Mesodermal cell (in vitro differentiated cells): ENCODE measurements around the gene DAPK1.

Source experiments
- H3K27ac ChIP-seq: 2 replicates; pipeline ENCODE4 v1.7.0; 2013; ENCODE audit warnings: mild to moderate bottlenecking, low read depth, low read length, moderate library complexity; ENCODE audit not compliant: severe bottlenecking
- H3K36me3 ChIP-seq: 2 replicates; pipeline ENCODE4 v1.7.1; 2013; ENCODE audit warnings: mild to moderate bottlenecking, low read length, moderate library complexity; ENCODE audit not compliant: control insufficient read depth, insufficient read depth
- H3K4me1 ChIP-seq: one replicate; pipeline ENCODE4 v1.7.1; 2013; ENCODE audit warnings: mild to moderate bottlenecking, low read length; ENCODE audit not compliant: insufficient read depth, control insufficient read depth, poor library complexity, severe bottlenecking
- H3K4me3 ChIP-seq: 2 replicates; pipeline ENCODE4 v1.7.0; 2013; ENCODE audit warnings: low read length, control low read depth, mild to moderate bottlenecking; ENCODE audit not compliant: insufficient read depth, poor library complexity, severe bottlenecking; ENCODE audit errors: extremely low read depth
- H3K9me3 ChIP-seq: 2 replicates; pipeline ENCODE4 v1.7.1; 2013; ENCODE audit warnings: mild to moderate bottlenecking, low read length, moderate library complexity; ENCODE audit not compliant: control insufficient read depth
- WGBS, 2 experiments: methylation state at CpG; one replicate each; pipeline ENCODE4 v1.1.5; 2013; ENCODE audit warnings: missing lambda C conversion rate in 2 of 2; ENCODE audit not compliant: insufficient coverage in 2 of 2; 5-methylcytosine and 5-hydroxymethylcytosine counted together

DAPK1 gene

DNA sequence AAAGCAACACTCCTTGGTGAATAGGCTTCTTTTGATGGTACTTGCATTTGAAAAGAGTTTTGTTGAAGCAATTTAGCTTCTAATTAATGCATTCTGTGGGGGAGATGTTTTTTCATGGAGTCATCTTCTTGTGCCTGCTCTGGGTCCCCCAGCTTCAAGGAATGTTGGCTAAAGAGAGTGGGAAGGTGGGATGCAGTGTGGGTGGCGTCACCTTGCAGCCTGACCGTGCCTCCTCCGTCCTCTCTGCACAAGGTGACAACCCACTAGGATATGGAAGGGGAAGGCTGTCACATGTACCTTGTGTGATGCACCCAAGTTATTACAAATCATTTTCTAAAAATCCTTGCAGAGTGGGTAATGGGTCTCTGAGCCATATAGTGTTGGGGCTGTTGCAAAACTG lies 70.7 kb downstream of the DAPK1 start:
- Histone ChIP-seq H3K9me3 (no peaks in the 10 kb centered on the region), H3K27ac (no peak overlapping the region), H3K4me3 (no peak overlapping the region), H3K36me3 (no peaks in the 10 kb centered on the region), H3K4me1 (peaks cover 45% of the 10 kb centered on the region)
- no CpG with 5 or more reads among the region's 3 CpGs for WGBS, 2 experiments

GRCh38 chr9:87569008-87569509 lies 71.4 kb downstream of the DAPK1 start:
- peaks cover 39% of the 10 kb centered on the region for H3K4me1 ChIP-seq
- H3K4me3 ChIP-seq: no peak overlapping the region
- peak overlapping the region; percentile 62 for H3K27ac ChIP-seq
- H3K36me3 ChIP-seq: no peaks in the 10 kb centered on the region
- no peaks in the 10 kb centered on the region for H3K9me3 ChIP-seq
- WGBS, 2 experiments: 90 to 92% methylated on average over 2 of the region's 6 CpGs

DNA sequence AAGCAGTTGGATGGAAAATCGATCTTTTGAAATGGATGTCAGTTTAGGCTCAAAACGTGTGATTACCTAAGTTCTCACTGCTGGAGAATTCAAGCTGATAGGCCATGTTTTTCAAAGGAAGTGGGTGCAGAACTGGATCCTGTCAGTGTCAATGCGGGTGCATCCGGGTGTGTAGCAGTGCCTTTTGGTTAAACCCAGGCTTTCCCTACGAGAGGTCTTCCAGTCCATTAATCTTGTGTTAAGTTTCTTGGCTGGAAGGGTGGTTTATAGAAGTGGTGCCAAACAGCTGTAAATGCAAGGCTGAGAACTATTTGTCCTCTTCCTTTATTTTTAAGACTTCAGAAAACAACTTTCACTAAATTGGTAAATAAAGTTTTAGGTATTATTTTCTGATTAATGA lies 71.9 kb downstream of the DAPK1 start:
- no peaks in the 10 kb centered on the region for H3K36me3 ChIP-seq
- H3K4me3 ChIP-seq: no peak overlapping the region
- H3K4me1 ChIP-seq: peaks cover 37% of the 10 kb centered on the region
- peak overlapping the region; percentile 62 for H3K27ac ChIP-seq
- 70 to 81% methylated on average over 4 to 5 of the region's 5 CpGs for WGBS, 2 experiments
- no peaks in the 10 kb centered on the region for H3K9me3 ChIP-seq

- peaks cover 37% of the 10 kb centered on the region for H3K4me1 ChIP-seq
- H3K4me3 ChIP-seq: no peak overlapping the region
- H3K9me3 ChIP-seq: no peaks in the 10 kb centered on the region
- H3K36me3 ChIP-seq: no peaks in the 10 kb centered on the region
- H3K27ac ChIP-seq: peak overlapping the region; percentile 33
- 66 to 100% methylated on average over 1 to 2 of the region's 3 CpGs for WGBS, 2 experiments
These were observed 72.6 kb downstream of the DAPK1 start for GRCh38 chr9:87570000-87570908.

DNA sequence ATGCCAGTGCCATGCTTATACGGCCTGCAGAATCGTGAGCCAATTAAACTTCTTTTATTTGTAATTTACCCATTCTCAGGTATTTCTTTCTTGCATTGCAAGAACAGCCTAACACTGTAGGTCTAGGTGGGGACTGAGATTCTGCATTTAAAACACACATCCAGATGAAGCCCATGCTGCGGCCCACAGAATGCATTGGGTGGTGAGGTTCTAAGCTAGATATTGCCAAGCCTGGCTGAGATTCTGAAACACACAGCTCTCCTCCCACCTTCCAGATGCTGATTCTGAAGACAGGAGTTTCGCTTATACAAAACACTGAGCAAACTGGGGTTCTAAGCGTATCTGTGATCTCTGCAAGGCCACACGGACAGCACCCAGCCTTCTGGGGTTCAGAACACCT lies 75.1 kb downstream of the DAPK1 start:
- H3K4me1 ChIP-seq: peaks cover 30% of the 10 kb centered on the region
- no peaks in the 10 kb centered on the region for H3K9me3 ChIP-seq
- H3K4me3 ChIP-seq: no peak overlapping the region
- no peaks in the 10 kb centered on the region for H3K36me3 ChIP-seq
- H3K27ac ChIP-seq: no peak overlapping the region
- 93 to 100% methylated on average over 3 to 5 of the region's 6 CpGs for WGBS, 2 experiments

GRCh38 chr9:87573841-87574342 lies 76.2 kb downstream of the DAPK1 start:
- Histone ChIP-seq H3K4me1 (peaks cover 29% of the 10 kb centered on the region), H3K36me3 (no peaks in the 10 kb centered on the region)
- WGBS, 2 experiments: no CpG with 5 or more reads among the region's 1 CpG

DNA sequence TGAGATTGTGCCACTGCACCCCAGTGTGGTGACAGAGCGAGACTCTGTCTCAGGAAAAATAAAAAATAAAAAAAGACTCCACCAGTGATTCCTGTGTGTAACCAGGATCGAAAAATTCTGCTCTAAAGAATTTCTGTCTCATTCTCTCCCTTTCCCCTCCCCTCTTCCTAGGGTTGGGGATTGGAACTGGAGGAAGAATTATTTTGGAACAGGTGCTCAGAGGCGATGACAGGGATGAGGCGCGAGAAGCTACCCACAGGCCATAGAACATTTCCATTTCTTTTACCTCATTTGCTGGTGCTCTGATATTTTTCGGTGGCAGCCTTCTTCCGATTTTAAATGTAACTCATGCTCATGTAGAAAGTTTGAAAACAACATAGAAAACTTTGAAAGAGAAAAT lies 80.1 kb downstream of the DAPK1 start:
- H3K4me1 ChIP-seq: peaks cover 36% of the 10 kb centered on the region
- 100% methylated on average over 2 of the region's 7 CpGs; no CpG with 5 or more reads in 1 of the 2 experiments for WGBS, 2 experiments
- H3K9me3 ChIP-seq: no peaks in the 10 kb centered on the region
- no peaks in the 10 kb centered on the region for H3K36me3 ChIP-seq
- no peak overlapping the region for H3K27ac ChIP-seq
- H3K4me3 ChIP-seq: no peak overlapping the region

More at GRCh38 chr9:87573841-87574342, 76.2 kb downstream of the DAPK1 start:
- H3K27ac ChIP-seq: no peak overlapping the region
- no peak overlapping the region for H3K4me3 ChIP-seq
- no peaks in the 10 kb centered on the region for H3K9me3 ChIP-seq

DNA sequence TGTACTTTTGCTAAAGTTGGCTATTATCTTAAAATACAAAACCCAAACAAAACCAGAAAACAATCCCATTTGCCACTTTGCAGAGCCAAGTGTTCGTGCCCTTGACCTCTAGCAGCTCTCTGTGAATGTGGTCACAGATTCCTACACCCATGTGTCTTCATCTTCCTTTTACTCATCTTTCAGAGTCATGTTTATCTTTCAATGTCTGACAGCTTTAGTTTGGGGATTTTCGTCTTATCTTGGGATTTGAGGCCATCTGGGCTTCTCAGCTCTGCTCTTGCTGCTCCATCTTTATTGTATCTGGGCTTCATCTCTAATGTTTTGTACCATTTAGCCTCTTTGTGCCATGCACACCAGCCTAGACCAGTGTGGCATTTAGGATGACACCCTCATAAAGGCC lies 81.0 kb downstream of the DAPK1 start:
- Histone ChIP-seq H3K9me3 (no peaks in the 10 kb centered on the region), H3K4me1 (peaks cover 36% of the 10 kb centered on the region), H3K4me3 (no peak overlapping the region), H3K27ac (no peak overlapping the region), H3K36me3 (no peaks in the 10 kb centered on the region)
- 86 to 95% methylated on average over 1 to 2 of the region's 2 CpGs for WGBS, 2 experiments

GRCh38 chr9:87579781-87580541 lies 82.3 kb downstream of the DAPK1 start:
- WGBS, 2 experiments: no CpG with 5 or more reads among the region's 2 CpGs
- Histone ChIP-seq H3K4me3 (no peak overlapping the region), H3K4me1 (peaks cover 36% of the 10 kb centered on the region), H3K9me3 (no peaks in the 10 kb centered on the region), H3K36me3 (no peaks in the 10 kb centered on the region), H3K27ac (no peak overlapping the region)

DNA sequence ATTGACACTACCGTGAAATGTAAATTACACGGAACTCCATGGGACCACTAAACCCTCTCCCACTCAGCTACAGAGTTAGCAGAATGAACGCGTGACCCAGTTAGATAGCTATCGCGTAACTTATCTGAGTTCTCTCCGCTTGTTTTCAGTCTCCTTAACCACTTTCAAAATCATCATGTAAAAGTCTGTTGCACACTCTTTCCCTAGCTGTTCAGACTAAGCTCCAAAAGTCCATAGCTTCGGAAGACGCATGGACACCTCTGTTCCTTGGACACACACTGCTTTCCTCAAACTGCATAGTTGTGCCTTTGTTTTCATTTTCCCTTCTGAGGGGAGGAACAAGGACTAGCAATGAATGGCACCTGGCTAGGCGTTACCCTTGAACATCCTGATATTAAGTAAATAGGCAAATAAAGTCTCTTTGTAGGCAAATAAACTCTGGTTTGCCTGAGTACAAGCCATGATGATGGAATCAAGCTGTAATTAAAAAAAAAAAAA lies 83.3 kb downstream of the DAPK1 start:
- Histone ChIP-seq H3K9me3 (no peaks in the 10 kb centered on the region), H3K27ac (peak overlapping the region; percentile 64), H3K4me1 (peaks cover 36% of the 10 kb centered on the region), H3K4me3 (no peak overlapping the region), H3K36me3 (no peaks in the 10 kb centered on the region)
- WGBS, 2 experiments: 94 to 95% methylated on average over 9 of the region's 10 CpGs
